HL-60 (cell line): ENCODE results near the gene RFX1.
"Not testable (repeated sequence)": the region's sequence is repeated elsewhere in the genome, so short reads cannot be mapped to it uniquely, and the experiment has no call there.

ENCODE experiments used
- DNase-seq, 2 experiments: peaks; one replicate each; pipeline ENCODE4 v3.0.0-alpha.2; 2010 to 2020; ENCODE audit warnings: low read depth in 1 of 2, low spot score in 1 of 2
- H3K27ac ChIP-seq: fragments of 250-450 bp; sonication (Bioruptor Pico); replicated peaks from 2 replicates; pipeline ENCODE4 v1.5.1; 2020; ENCODE audit warnings: mild to moderate bottlenecking, moderate library complexity
- H3K27me3 ChIP-seq: fragments of 250-450 bp; sonication (Bioruptor Pico); 2 replicates; pipeline ENCODE4 v1.5.1; 2021; ENCODE audit warnings: mild to moderate bottlenecking, moderate library complexity; ENCODE audit not compliant: insufficient read depth, poor library complexity, severe bottlenecking
- H3K4me3 ChIP-seq: replicated peaks from 2 replicates; pipeline ENCODE4 v1.5.1; 2011; ENCODE audit warnings: mild to moderate bottlenecking, control low read depth, low read length; ENCODE audit not compliant: insufficient read depth
- GABPA ChIP-seq: IDR thresholded peaks from 2 replicates; pipeline ENCODE4 v1.6.1; 2012; ENCODE audit warnings: low read depth
- POLR2AphosphoS5 ChIP-seq: IDR thresholded peaks from 2 replicates; pipeline ENCODE4 v1.6.1; 2012; ENCODE audit warnings: low read depth
- SPI1 ChIP-seq: IDR thresholded peaks from 2 replicates; pipeline ENCODE4 v1.6.1; 2012; ENCODE audit warnings: low read depth, mild to moderate bottlenecking, borderline replicate concordance
- TF ChIP-seq, protein P1 (sequence below): IDR thresholded peaks from one replicate; pipeline ENCODE4 v1.5.1; 2011; ENCODE audit warnings: low read length, control low read depth, inconsistent platforms; ENCODE audit not compliant: insufficient read depth
- TF ChIP-seq, protein P2 (sequence below): IDR thresholded peaks from 2 replicates; pipeline ENCODE4 v1.6.1; 2012; ENCODE audit warnings: low read depth; ENCODE audit not compliant: insufficient replicate concordance

The RFX1 gene

DNA sequence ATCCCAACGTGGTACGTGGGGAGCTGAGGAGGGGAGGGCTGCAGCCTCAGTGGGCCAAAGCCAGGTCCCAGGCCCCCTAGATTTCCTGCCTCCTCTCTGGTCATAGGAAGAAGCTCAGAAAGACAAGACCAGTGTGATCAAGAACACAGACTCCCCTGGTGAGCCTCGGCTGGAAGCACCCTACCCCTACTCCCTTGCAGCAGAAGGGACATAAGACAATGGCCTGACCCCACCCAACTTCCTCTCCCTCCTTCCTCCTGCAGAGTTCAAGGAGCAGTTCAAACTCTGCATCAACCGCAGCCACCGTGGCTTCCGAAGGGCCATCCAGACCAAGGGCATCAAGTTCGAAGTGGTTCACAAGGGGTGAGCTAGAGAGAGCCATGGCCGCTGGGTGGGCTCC, 79.4 kb downstream of the RFX1 start:
- H3K27ac ChIP-seq: no peak overlapping the region
- no peak overlapping the region for H3K4me3 ChIP-seq
- peak in 1 of 2 experiments; percentile 14 for DNase-seq
- H3K27me3 ChIP-seq: no peaks in the 10 kb centered on the region
- TF ChIP-seq SPI1: no peak
- no peak for TF ChIP-seq POLR2AphosphoS5
- no peak for TF ChIP-seq GABPA
- TF ChIP-seq, protein P1, sequence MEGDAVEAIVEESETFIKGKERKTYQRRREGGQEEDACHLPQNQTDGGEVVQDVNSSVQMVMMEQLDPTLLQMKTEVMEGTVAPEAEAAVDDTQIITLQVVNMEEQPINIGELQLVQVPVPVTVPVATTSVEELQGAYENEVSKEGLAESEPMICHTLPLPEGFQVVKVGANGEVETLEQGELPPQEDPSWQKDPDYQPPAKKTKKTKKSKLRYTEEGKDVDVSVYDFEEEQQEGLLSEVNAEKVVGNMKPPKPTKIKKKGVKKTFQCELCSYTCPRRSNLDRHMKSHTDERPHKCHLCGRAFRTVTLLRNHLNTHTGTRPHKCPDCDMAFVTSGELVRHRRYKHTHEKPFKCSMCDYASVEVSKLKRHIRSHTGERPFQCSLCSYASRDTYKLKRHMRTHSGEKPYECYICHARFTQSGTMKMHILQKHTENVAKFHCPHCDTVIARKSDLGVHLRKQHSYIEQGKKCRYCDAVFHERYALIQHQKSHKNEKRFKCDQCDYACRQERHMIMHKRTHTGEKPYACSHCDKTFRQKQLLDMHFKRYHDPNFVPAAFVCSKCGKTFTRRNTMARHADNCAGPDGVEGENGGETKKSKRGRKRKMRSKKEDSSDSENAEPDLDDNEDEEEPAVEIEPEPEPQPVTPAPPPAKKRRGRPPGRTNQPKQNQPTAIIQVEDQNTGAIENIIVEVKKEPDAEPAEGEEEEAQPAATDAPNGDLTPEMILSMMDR: no peak
- TF ChIP-seq, protein P2, sequence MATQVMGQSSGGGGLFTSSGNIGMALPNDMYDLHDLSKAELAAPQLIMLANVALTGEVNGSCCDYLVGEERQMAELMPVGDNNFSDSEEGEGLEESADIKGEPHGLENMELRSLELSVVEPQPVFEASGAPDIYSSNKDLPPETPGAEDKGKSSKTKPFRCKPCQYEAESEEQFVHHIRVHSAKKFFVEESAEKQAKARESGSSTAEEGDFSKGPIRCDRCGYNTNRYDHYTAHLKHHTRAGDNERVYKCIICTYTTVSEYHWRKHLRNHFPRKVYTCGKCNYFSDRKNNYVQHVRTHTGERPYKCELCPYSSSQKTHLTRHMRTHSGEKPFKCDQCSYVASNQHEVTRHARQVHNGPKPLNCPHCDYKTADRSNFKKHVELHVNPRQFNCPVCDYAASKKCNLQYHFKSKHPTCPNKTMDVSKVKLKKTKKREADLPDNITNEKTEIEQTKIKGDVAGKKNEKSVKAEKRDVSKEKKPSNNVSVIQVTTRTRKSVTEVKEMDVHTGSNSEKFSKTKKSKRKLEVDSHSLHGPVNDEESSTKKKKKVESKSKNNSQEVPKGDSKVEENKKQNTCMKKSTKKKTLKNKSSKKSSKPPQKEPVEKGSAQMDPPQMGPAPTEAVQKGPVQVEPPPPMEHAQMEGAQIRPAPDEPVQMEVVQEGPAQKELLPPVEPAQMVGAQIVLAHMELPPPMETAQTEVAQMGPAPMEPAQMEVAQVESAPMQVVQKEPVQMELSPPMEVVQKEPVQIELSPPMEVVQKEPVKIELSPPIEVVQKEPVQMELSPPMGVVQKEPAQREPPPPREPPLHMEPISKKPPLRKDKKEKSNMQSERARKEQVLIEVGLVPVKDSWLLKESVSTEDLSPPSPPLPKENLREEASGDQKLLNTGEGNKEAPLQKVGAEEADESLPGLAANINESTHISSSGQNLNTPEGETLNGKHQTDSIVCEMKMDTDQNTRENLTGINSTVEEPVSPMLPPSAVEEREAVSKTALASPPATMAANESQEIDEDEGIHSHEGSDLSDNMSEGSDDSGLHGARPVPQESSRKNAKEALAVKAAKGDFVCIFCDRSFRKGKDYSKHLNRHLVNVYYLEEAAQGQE: no peak

DNA sequence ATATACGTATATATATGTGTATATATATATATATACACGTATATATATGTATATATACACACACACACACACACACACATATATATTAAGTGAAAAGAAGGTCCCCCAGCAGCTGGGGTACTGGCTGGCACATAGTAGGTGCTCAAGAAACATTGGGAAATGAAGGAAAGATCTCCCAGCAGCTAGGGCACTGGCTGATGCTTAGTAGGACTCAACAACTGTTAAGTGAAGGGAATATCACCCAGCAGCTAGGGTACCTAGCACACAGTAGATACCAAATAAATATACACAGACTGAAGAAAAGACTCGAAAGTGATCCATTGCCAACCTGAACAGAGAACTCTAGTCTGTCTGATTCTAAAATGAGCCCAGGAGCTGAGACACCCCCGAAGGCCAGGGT, 80.1 kb downstream of the RFX1 start:
- H3K4me3 ChIP-seq: no peak overlapping the region
- H3K27ac ChIP-seq: no peak overlapping the region
- no peaks in the 10 kb centered on the region for H3K27me3 ChIP-seq
- TF ChIP-seq, protein P2: no peak
- TF ChIP-seq SPI1 (no peak), POLR2AphosphoS5 (no peak), GABPA (no peak)
- TF ChIP-seq, protein P1: no peak
- no peak for DNase-seq

DNA sequence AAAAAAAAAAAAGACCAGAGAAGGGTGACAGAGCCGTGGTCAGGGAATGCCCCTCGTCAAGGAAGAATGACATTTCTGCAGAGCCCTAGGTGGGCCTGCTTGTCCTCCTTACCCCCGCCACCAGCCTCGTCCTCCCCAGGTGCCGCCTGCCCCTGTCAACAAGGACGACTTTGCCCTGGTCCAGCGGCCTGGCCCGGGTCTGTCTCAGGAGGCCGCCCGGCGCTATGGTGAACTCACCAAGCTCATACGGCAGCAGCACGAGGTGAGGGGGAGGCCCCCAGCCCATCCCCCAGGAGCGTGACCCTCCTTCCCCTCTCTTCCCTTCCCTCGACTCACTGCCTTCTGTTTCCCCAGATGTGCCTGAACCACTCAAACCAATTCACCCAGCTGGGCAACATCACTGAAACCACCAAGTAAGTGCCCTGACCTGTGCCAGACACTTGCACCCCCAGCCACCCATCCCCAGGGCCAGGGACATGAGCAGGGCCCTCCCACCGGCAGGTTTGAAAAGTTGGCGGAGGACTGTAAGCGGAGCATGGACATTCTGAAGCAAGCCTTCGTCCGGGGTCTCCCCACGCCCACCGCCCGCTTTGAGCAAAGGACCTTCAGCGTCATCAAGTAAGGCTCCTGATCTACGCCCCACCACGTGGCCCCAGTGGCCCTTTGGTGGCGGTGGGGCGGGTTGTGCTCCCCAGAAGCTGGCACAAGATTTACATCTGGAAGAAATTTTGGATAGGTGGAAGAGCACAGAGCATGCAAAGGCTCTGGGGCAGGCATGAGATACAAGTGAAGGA, 82.7 kb downstream of the RFX1 start:
- no peak overlapping the region for H3K27ac ChIP-seq
- H3K27me3 ChIP-seq: no peaks in the 10 kb centered on the region
- H3K4me3 ChIP-seq: no peak overlapping the region
- DNase-seq: no peak
- TF ChIP-seq, protein P2: no peak
- no peak for TF ChIP-seq SPI1
- TF ChIP-seq GABPA: no peak
- TF ChIP-seq POLR2AphosphoS5: no peak
- TF ChIP-seq, protein P1: no peak

GRCh38 chr19:13922118-13922517, 84.0 kb downstream of the RFX1 start:
- not testable (repeated sequence) for DNase-seq, H3K27ac ChIP-seq, H3K27me3 ChIP-seq, H3K4me3 ChIP-seq
